CD14-positive monocyte (primary cell): ENCODE results near the gene CDC42EP4. TPM values are rescaled to one million over a fixed set of nuclear protein-coding genes. Genes with fewer than 3 reads are reported as not detected.
"Not testable (repeated sequence)": the region's sequence is repeated elsewhere in the genome, so short reads cannot be mapped to it uniquely, and the experiment has no call there.

ENCODE experiments used
- DNase-seq, 3 donors: peaks; one replicate each; pipeline ENCODE4 v3.0.0-alpha.2; 2011 to 2022
- H2AFZ ChIP-seq: 2 replicates; pipeline ENCODE4 v1.6.0; 2012; ENCODE audit warnings: mild to moderate bottlenecking, low read depth, low read length, inconsistent platforms; ENCODE audit not compliant: insufficient read depth, poor library complexity, severe bottlenecking
- H3K27ac ChIP-seq, 2 donors: 1 replicate in 1 of 2; 2 replicates in 1 of 2; pipeline ENCODE4 v1.5.1; 2012 to 2013; ENCODE audit warnings: low read length in 2 of 2, control low read depth in 1 of 2, inconsistent platforms in 1 of 2, low read depth in 1 of 2, mild to moderate bottlenecking in 1 of 2
- H3K27me3 ChIP-seq, 2 donors: one replicate each; pipeline versions ENCODE4 v1.6.0 to v1.6.1; 2011 to 2013; ENCODE audit warnings: low read length in 2 of 2; ENCODE audit not compliant: control insufficient read depth in 2 of 2, insufficient read depth in 2 of 2
- H3K36me3 ChIP-seq, 2 donors: replicated peaks in 1 of 2; 1 replicate in 1 of 2; 2 replicates in 1 of 2; pipeline versions ENCODE4 v1.5.1 to v1.6.1; 2012 to 2013; ENCODE audit warnings: low read length in 2 of 2, control low read depth in 1 of 2, inconsistent platforms in 1 of 2, mild to moderate bottlenecking in 1 of 2; ENCODE audit not compliant: insufficient read depth in 2 of 2, control insufficient read depth in 1 of 2
- H3K4me1 ChIP-seq, 2 donors: 1 replicate in 1 of 2; 2 replicates in 1 of 2; pipeline versions ENCODE4 v1.5.1 to v1.6.1; 2012 to 2013; ENCODE audit warnings: low read length in 2 of 2, control low read depth in 1 of 2, inconsistent platforms in 1 of 2, mild to moderate bottlenecking in 1 of 2, moderate library complexity in 1 of 2; ENCODE audit not compliant: insufficient read depth in 2 of 2, control insufficient read depth in 1 of 2
- H3K4me2 ChIP-seq: replicated peaks from 2 replicates; pipeline ENCODE3; 2012; ENCODE audit warnings: low read length, moderate library complexity, mild to moderate bottlenecking; ENCODE audit not compliant: poor library complexity, severe bottlenecking; ENCODE audit errors: extremely low read depth
- H3K4me3 ChIP-seq, 3 experiments: fragments of 200-600 bp in 1 of 3; sonication (generic) in 1 of 3; replicated peaks in 1 of 3; 1 replicate in 2 of 3; 2 replicates in 1 of 3; pipeline ENCODE4 v1.5.1; 2011 to 2013; ENCODE audit warnings: low read length in 3 of 3, mild to moderate bottlenecking in 3 of 3, control low read depth in 2 of 3, low read depth in 2 of 3, inconsistent platforms in 1 of 3, moderate library complexity in 1 of 3
- H3K79me2 ChIP-seq: 2 replicates; pipeline ENCODE4 v1.6.0; 2012; ENCODE audit warnings: mild to moderate bottlenecking, control low read depth, inconsistent platforms, low read length, moderate library complexity; ENCODE audit not compliant: insufficient read depth
- H3K9ac ChIP-seq: 2 replicates; pipeline ENCODE4 v1.6.0; 2017; ENCODE audit warnings: low read length, mild to moderate bottlenecking; ENCODE audit not compliant: insufficient read depth, poor library complexity, severe bottlenecking
- H3K9me3 ChIP-seq, 2 donors: replicated peaks in 1 of 2; 1 replicate in 1 of 2; 2 replicates in 1 of 2; pipeline versions ENCODE4 v1.5.1 to v1.6.1; 2012 to 2013; ENCODE audit warnings: low read length in 2 of 2, control low read depth in 1 of 2; ENCODE audit not compliant: control insufficient read depth in 1 of 2, insufficient read depth in 1 of 2
- H4K20me1 ChIP-seq: 2 replicates; pipeline ENCODE4 v1.6.0; 2012; ENCODE audit warnings: mild to moderate bottlenecking, low read length, control low read depth, moderate library complexity; ENCODE audit not compliant: insufficient read depth
- H3K27ac Mint-ChIP-seq, 7 donors: one replicate each; pipeline ENCODE4 v1.8.0; 2020; ENCODE audit warnings: mild to moderate bottlenecking in 7 of 7, mixed read lengths in 7 of 7, moderate library complexity in 6 of 7, inconsistent platforms in 2 of 7
- H3K27me3 Mint-ChIP-seq, 3 donors: one replicate each; pipeline ENCODE4 v1.8.0; 2021 to 2022; ENCODE audit warnings: low read depth in 3 of 3, mild to moderate bottlenecking in 3 of 3, mixed read lengths in 3 of 3, moderate library complexity in 3 of 3, inconsistent platforms in 1 of 3
- H3K36me3 Mint-ChIP-seq, 2 donors: one replicate each; pipeline ENCODE4 v1.8.0; 2020; ENCODE audit warnings: mixed read lengths in 2 of 2, inconsistent platforms in 1 of 2, mild to moderate bottlenecking in 1 of 2
- H3K4me1 Mint-ChIP-seq: one replicate; pipeline ENCODE4 v1.8.0; 2020; ENCODE audit warnings: mild to moderate bottlenecking, mixed read lengths
- H3K4me3 Mint-ChIP-seq, 2 donors: one replicate each; pipeline ENCODE4 v1.8.0; 2020; ENCODE audit warnings: mild to moderate bottlenecking in 2 of 2, mixed read lengths in 2 of 2, moderate library complexity in 1 of 2
- H3K9me3 Mint-ChIP-seq, 7 donors: one replicate each; pipeline ENCODE4 v1.8.0; 2020 to 2022; ENCODE audit warnings: mixed read lengths in 7 of 7, mild to moderate bottlenecking in 6 of 7, moderate library complexity in 6 of 7, inconsistent platforms in 2 of 7
- WGBS: methylation state at CpG from one replicate; pipeline ENCODE4 v1.1.5; 2013; ENCODE audit warnings: missing lambda C conversion rate; ENCODE audit not compliant: insufficient coverage; 5-methylcytosine and 5-hydroxymethylcytosine counted together
- intact Hi-C, 2 donors: fragments of 100-400 bp; cut with micrococcal nuclease; formaldehyde crosslinking; loops; one replicate each; pipeline versions ENCODE4 v1.15.0 to v1.15.1; 2023
- polyA plus RNA-seq, 3 donors: library from polyadenylated mRNA; depleted of rRNA in 1 of 3; unstranded in 2 of 3; stranded (reverse) in 1 of 3; fragments of 300-500 nt in 2 of 3; fragments of >200 nt in 1 of 3; fragmentation: Illumina TruSeq in 2 of 3; gene quantifications; 1 replicate in 2 of 3; 2 replicates in 1 of 3; pipeline ENCODE4 v1.2.3, GENCODE V29; 2012 to 2021
- TF ChIP-seq, protein P1 (sequence below): fragments of 200-600 bp; IDR thresholded peaks from one replicate; pipeline ENCODE4 v1.8.0; 2022; ENCODE audit warnings: antibody characterized with exemption, mild to moderate bottlenecking

The CDC42EP4 gene
- polyA plus RNA-seq, 3 donors: 6.4 to 12.7 (median 6.6) TPM

DNA sequence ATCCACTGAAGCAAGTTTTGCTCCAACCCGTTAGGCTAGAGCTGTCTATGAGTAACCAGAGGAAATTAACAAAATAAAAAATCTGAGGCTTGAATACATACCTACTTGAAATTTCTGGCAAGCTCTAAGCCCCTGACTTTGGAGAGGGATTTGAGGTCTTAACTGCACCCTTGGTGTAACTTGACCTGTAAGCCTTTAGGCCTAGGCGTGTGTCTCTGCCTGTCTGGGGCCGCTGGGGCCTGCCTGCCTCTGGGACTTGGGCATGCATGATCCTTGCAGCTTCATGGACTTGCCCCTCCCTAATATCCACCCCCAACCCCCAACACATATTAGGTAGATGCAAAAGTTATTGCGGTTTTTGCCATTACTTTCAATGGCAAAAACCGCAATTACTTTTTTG, 3.7 kb upstream of the CDC42EP4 start:
- no peak overlapping the region for H3K4me3 Mint-ChIP-seq
- intact Hi-C loops: no loop called here
- peaks cover 8% of the 10 kb centered on the region for H3K79me2 ChIP-seq

DNA sequence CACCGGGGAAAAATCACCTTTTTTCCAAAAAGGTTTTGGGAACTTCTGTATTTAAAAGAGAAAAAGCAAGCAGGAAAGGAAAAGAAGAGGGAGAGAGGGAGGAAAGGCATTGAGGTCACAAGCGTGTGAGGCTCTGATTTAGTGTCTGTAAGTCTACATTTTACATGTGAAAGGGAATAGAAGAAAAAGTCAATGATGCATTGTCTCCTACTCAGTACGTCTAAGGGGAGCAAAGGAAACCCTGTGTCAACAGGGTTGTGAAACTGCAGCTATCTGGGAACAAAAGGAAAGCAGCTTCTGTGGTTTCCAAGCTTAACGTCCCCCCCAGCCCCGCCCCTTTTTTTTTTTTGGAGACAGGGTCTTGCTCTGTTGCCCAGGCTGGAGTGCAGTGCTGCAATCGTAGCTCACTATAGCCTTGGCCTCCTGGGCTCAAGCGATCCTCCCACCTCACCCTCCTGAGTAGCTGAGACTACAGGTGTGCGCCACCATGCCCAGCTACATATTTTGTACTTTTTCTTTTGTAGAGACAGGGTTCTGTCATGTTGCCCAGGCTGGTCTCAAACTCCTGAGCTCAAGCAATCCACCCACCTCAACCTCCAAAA, 1.8 kb upstream of the CDC42EP4 start:
- intact Hi-C loops: loop anchor here in 1 of 2 donors (2.0 to 5.0 kb wide), 2 partner anchors 27 to 54 kb away; no protein-coding TSS in a partner anchor

More for the DNA sequence above, 3.7 kb upstream of the CDC42EP4 start:
- peaks cover 0 to 1% (median 1%) of the 10 kb centered on the region in 3 donors for H3K27me3 Mint-ChIP-seq
- no peaks in the 10 kb centered on the region for H3K36me3 Mint-ChIP-seq
- Histone ChIP-seq H3K27ac (no peak overlapping the region), H4K20me1 (peaks cover 3% of the 10 kb centered on the region), H3K9ac (no peak overlapping the region), H3K4me1 (peaks cover 8 to 13% of the 10 kb centered on the region in 2 donors), H3K36me3 (no peaks in the 10 kb centered on the region), H3K9me3 (no peaks in the 10 kb centered on the region), H3K27me3 (no peaks in the 10 kb centered on the region), H3K4me3 (no peak overlapping the region), H3K4me2 (no peak overlapping the region), H2AFZ (no peak overlapping the region)
- no peak overlapping the region for H3K27ac Mint-ChIP-seq
- TF ChIP-seq, protein P1, sequence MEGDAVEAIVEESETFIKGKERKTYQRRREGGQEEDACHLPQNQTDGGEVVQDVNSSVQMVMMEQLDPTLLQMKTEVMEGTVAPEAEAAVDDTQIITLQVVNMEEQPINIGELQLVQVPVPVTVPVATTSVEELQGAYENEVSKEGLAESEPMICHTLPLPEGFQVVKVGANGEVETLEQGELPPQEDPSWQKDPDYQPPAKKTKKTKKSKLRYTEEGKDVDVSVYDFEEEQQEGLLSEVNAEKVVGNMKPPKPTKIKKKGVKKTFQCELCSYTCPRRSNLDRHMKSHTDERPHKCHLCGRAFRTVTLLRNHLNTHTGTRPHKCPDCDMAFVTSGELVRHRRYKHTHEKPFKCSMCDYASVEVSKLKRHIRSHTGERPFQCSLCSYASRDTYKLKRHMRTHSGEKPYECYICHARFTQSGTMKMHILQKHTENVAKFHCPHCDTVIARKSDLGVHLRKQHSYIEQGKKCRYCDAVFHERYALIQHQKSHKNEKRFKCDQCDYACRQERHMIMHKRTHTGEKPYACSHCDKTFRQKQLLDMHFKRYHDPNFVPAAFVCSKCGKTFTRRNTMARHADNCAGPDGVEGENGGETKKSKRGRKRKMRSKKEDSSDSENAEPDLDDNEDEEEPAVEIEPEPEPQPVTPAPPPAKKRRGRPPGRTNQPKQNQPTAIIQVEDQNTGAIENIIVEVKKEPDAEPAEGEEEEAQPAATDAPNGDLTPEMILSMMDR: no peak
- WGBS: no CpG with 5 or more reads among the region's 5 CpGs
- H3K4me1 Mint-ChIP-seq: peaks cover 11% of the 10 kb centered on the region
- DNase-seq: no peak
- H3K9me3 Mint-ChIP-seq: no peaks in the 10 kb centered on the region

DNA sequence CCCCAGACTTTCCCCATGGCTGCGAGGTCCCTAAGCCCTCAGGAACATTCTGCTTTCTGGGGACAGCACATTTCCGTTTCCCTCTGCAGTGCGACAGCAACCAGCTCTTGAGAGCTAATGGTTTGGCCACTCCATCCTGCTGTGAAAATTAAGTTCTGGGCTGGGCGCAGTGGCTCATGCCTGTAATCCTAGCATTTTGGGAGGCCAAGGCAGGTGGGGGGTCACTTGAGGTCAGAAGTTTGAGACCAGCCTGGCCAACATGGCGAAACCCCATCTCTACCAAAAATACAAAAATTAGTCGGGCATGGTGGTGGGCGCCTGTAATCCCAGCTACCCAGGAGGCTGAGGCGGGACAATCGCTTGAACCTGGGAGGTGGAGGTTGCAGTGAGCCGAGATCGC, 1.1 kb upstream of the CDC42EP4 start:
- H3K36me3 ChIP-seq, H3K27me3 ChIP-seq, H3K9ac ChIP-seq, H3K9me3 Mint-ChIP-seq, H3K27me3 Mint-ChIP-seq, H3K9me3 ChIP-seq, DNase-seq, H3K36me3 Mint-ChIP-seq: not testable (repeated sequence)
- H2AFZ ChIP-seq: peak overlapping the region; percentile 92
- H3K4me3 Mint-ChIP-seq: peak overlapping the region; percentile 95 to 96
- H3K79me2 ChIP-seq: peaks cover 34% of the 10 kb centered on the region
- H4K20me1 ChIP-seq: peaks cover 21% of the 10 kb centered on the region
- H3K27ac ChIP-seq: peak overlapping the region in 1 of 2 donors; percentile 85
- intact Hi-C loops: loop anchor here in 1 of 2 donors (2.0 to 5.0 kb wide), 2 partner anchors 28 to 54 kb away; no protein-coding TSS in a partner anchor
- H3K27ac Mint-ChIP-seq: peak overlapping the region; percentile 15 to 91 (median 84)
- peak overlapping the region in 1 of 3 experiments; percentile 99 for H3K4me3 ChIP-seq
- H3K4me1 ChIP-seq: peaks cover 25 to 35% of the 10 kb centered on the region in 2 donors
- peaks cover 31% of the 10 kb centered on the region for H3K4me1 Mint-ChIP-seq
- WGBS: 100% methylated on average over 1 of the region's 11 CpGs
- peak overlapping the region; percentile 99 for H3K4me2 ChIP-seq

More for the DNA sequence above, 1.8 kb upstream of the CDC42EP4 start:
- Histone ChIP-seq H3K79me2 (peaks cover 26% of the 10 kb centered on the region), H3K4me1 (peaks cover 18 to 27% of the 10 kb centered on the region in 2 donors), H3K9ac (no peak overlapping the region), H3K27me3 (no peaks in the 10 kb centered on the region), H4K20me1 (peaks cover 14% of the 10 kb centered on the region), H2AFZ (no peak overlapping the region), H3K36me3 (no peaks in the 10 kb centered on the region), H3K9me3 (no peaks in the 10 kb centered on the region), H3K4me3 (no peak overlapping the region), H3K27ac (no peak overlapping the region), H3K4me2 (no peak overlapping the region)
- 75% methylated on average over 5 of the region's 8 CpGs for WGBS
- peak overlapping the region in 1 of 2 donors; percentile 28 for H3K4me3 Mint-ChIP-seq
- peaks cover 24% of the 10 kb centered on the region for H3K4me1 Mint-ChIP-seq
- H3K9me3 Mint-ChIP-seq: no peaks in the 10 kb centered on the region
- peaks cover 0 to 1% (median 0%) of the 10 kb centered on the region in 3 donors for H3K27me3 Mint-ChIP-seq
- TF ChIP-seq, protein P1: no peak
- H3K27ac Mint-ChIP-seq: no peak overlapping the region
- no peaks in the 10 kb centered on the region for H3K36me3 Mint-ChIP-seq
- no peak for DNase-seq
